ENCODE measurements around the gene HSH2D. TPM values are rescaled to one million over a fixed set of nuclear protein-coding genes. Genes with fewer than 3 reads are reported as not detected.
"Not testable (repeated sequence)": the region's sequence is repeated elsewhere in the genome, so short reads cannot be mapped to it uniquely, and the experiment has no call there.

HSH2D gene
- total RNA-seq, 1 experiment from 2014 or later: 11.1 TPM

DNA sequence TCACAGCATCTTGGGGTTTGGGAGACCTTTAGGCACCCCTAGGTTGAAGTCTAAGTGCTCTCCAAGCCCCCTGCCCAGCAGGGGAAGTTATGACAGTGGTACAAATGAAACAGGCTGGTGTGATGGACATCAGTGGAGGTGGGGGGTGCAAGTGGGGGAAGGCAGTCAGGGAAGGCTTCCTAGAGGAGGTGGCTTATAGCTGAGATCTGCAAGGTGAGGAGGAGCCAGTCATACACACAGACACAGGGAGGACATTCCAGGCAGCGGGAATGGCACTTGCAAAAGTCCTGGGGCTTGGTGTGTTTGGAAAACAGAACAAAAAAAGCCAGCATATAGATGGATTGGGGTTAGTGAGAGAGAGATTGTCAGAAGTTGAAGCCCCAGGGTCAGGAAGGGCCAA is 11.6 kb downstream of the HSH2D start:
- DNase-seq (ENCODE audit: low read depth): no peak

DNA sequence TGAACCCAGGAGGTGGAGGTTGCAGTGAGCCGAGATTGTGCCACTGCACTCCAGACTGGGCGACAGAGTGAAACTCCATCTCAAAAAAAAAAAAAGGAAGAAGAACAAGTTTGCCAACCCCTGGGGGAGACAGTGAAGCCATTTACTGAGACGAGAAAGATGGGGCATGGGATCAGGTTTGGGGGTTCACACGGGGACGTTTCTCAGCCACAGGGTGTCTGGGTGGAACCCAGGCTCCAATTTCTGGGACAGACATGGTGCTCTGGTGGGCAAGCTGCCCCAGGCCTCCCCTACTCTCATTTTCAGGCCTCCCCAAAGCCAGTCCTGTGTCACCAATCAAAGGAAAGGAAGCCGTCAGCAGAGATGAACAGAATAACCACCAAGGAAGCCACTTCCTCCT is 13.4 kb downstream of the HSH2D start:
- no peak for DNase-seq (ENCODE audit: low read depth)

DNA sequence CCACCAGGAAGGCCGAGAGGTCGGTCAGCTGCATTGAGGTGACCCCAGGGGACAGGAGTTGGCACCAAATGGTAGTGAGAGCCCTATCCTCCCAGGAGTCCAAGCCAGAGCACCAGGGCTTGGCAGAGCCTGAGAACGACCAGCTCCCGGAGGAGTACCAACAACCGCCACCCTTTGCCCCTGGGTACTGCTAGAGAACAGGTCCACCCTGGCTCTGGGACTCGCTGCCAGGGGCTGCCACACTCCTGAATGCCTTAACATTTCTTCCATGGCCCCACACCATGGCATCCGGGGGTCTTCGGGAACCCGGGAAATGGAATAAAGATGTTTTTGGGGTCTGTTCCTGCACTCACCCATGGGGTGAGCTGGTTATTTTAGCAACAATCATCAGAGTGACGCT is 14.1 kb downstream of the HSH2D start:
- no peak for DNase-seq (ENCODE audit: low read depth)

DNA sequence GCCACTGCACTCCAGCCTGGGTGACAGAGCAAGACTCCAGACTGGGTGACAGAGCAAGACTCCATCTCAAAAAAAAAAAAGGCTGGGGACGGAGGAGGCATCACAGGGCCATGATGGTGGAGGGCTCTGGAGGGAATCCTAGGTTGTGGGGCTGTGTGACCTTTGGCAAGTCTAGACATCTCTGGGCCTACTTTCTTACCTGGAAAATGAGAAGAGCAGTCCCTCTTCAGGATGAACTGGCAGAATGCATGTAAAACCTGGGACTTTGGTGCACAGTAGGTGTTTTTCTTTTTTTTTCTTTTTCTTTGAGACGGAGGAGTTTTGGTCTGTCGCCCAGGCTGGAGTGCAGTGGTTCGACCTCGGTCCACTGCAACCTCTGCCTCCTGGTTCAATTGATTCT is 16.2 kb downstream of the HSH2D start:
- no peak for DNase-seq (ENCODE audit: low read depth)

DNA sequence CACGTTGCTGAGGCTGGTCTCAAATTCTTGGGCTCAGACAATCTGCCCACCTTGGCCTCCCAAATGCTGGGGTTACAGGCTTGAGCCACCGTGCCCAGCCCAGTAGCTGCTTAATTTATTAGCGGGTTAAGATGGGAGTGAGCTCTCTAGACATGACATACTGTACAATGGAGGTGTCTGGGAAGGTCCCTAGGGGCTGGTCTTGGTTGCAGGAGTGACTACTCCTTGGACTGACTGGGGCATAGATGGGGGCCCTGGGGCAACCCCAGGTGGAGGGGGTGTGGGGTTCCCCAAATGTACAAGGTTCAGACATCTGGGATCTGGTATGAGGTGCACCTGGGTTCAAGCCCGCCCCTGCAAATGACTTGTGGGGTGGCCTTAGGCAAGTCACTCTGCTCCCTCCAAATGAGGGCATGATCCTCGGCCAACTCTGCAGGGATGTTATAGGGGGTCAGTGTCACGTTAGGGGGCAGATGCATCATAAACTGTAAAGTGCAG is 17.0 kb downstream of the HSH2D start:
- no peak for DNase-seq (ENCODE audit: low read depth)

DNA sequence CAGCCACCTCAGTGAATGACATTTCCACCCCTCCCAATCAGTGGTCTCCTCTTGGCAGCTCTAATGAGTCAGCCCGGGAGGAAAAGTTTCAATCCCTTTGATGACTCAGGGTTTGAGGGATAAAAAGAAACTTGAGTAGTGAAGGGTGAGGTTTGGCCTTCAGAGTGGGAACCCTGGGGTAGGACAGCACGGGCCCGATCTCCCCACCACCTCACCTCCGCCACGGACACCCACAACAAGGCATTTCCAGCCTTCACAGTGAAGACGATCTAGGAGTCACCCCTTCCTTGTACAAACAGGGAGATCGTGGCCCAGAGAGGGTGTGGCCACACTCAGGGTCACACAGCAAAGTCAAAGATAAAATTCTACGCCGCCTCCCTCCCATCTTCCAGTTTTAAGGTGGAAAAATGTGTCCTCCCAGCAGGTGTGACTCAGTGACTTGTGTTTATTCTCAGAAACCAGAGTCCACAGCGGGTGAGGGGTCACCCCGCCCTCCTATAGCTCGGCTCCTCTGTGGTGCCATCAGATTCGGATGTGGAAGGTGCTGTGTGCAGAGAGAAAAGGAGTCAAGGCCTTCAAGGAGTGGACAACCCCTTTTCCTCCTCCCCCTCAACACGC is 17.6 kb downstream of the HSH2D start:
- DNase-seq (ENCODE audit: low read depth): peak; percentile 97

DNA sequence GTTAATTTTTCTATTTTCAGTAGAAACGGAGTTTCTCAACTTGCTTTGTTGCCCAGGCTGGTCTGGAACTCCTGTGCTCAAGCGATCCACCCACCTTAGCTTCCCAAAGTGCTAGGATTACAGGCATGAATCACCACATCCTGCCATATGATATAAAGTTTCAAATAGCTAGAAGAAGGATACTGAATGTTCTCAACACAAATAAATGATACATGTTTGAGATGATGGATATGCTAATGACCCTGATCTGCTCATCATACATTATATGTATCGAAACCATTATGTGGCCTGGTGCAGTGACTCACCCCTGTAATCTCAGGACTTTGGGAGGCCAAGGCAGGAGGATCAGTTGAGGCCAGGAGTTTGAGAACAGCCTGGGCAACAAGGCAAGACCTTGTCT is 18.4 kb downstream of the HSH2D start:
- DNase-seq (ENCODE audit: low read depth): peak; percentile 92

DNA sequence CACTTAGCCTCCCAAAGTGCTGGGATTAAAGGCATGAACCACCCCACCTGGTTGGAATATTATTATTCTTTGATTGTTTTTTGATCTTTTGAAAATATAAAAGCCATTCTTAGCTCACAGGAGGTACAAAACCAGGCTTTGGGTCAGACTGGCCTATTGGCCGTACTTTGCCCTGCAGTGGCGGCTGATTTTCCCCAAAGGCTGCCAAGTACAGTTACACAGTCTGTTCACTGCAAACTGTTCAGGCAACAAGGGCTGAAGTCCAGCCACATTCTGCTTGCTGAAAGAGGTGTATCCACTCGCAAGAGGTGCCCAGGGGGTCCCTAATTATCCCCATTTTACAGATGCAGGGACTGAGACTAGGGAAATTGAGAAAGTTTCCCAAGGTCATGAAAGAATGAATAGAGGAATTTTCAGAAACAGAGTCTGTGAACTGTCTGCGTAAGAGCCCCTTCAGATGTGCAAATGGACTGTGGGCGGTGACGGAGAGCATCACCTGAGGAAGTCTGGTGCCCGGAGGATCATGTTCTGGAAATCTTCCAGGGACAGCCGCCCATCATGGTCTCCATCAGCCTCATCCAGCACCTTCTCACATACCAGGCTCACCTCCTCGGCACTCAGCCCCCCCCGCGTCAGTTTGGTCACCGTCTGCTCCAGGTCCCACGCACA is 20.9 kb downstream of the HSH2D start:
- no peak for DNase-seq (ENCODE audit: low read depth)

DNA sequence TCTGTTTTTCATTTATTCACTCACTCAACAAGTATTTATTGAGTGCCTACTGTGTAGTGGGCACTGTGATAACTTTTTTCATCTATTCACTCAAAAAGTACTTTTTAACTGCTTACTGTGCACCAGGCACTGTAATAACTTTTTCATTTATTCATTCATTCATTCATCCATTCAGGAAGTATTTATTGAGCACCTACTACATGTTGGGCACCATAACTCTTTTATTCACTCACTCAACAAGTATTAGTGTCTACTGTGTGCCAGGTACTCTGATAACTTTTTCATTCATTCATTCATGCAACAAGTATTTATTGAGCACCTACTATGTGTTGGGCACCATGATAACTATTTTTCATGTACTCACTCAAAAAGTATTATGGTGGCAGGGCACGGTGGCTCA is 22.9 kb downstream of the HSH2D start:
- DNase-seq (ENCODE audit: low read depth): no peak

DNA sequence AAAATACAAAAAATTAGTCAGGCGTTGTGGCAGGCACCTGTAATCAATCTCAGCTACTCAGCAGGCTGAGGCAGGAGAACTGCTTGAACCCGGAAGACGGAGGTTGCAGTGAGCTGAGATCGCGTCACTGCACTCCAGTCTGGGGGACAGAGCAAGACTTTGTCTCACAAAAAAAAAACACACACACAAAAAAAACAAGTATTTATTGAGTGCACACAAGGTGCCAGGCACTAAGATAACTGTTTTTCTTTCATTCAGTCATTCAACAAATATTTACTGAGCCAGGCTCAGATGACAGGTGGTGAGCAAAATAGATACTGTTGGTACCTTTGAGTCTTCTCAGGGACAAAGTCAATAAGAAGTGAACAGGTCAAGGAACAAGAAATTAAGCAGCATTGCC is 23.6 kb downstream of the HSH2D start:
- no peak for DNase-seq (ENCODE audit: low read depth)

DNA sequence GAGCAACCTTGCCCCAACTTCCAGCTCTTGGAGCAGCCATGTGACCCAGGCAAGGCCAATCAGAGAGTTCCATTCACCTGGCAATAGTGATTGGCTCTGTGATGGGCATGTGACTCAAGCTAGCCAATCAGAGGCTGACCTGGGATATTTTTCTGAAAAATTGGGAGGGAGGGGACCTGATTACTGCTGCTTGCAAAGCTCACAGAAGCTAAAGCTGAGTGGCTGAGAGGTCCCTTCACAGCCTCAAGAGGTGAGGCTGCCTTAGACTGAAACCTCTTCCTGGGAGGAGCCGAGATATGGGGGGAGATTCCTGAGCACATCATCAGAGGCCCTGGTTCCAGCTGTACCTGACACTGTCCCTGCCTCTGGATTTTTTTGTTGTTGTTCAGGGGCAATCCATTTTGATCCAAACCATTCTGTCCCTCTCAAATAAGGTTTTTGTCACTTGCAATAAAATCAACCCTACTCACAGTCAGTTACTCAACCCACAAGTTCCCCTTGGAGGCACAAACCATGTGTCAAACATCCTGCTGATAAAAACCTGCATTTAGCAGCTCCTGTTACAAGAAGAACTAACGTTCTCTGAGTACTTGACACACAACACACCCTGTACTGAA is 25.1 kb downstream of the HSH2D start:
- DNase-seq (ENCODE audit: low read depth): peak; percentile 61

DNA sequence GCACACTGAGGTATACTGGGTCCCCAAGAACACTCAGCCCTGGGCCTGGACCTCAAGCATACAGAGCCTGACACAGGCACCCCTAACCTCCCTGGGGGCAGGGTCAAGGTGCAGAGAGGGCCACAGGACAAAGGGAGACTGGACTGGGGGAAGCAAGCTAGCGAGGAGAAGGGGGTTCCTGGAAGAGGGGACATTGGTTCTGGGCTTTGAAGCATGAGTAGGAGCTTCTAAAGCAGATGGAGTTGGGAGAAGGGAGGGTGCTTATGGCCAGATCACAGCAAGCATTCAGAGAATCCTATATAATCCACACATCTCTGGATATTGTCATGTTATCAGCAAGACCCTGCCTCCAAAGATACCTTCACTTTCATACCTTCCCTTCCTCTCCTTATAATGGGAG is 26.6 kb downstream of the HSH2D start:
- DNase-seq (ENCODE audit: low read depth): no peak

DNA sequence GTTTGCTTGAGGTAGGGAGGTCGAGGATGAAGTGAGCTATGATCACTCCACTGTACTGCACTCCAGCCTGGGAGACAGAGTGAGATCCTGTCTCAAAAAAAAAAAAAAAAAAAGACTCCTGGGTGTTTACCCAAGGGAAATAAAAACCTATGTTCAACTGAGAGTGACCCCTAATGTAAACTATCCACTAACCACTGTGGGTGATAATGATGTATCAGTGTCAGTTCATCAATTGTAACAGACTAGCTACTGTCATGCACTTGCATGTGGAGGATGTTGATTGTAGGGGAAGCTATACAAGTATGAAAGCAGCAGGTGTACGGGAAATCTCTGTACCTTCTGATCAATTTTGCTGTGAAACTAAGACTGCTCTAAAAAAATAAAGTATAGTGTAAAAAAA is 32.5 kb downstream of the HSH2D start:
- DNase-seq (ENCODE audit: low read depth): no peak

DNA sequence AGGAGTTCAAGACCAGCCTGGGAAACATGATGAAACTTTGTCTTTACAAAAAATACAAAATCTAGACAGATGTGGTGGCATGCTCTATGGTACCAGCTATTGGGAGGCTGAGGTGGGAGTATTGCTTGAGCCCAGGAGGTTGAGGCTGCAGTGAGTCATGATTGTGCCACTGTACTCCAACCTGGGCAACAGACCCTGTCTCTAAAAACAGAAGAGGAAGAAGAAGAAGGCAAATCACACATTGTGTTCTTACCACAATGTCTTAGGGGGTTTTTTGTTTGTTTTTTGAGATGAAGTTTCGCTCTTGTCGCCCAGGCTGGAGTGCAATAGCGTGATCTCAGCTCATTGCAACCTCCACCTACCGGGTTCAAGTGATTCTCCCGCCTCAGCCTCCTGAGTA is 35.4 kb downstream of the HSH2D start:
- not testable (repeated sequence) for DNase-seq (ENCODE audit: low read depth)

DNA sequence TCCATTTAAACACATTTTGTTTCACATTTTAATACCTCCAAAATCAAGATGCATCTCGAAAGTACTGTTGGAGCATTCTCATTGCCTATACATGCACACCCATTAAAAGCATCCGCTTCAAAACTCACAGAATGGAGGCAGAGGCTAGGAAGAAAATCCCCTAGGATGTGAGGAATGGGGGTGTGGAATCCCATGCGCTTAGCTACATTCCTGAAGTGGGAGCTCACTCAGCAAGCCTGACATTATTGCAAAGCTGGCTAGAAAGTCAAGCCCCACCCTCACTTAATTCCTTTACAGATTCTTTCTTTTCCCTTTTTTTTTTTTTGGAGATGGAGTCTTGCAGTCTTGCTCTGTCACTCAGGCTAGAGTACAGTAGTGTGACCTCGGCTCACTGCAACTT is 37.1 kb downstream of the HSH2D start:
- DNase-seq (ENCODE audit: low read depth): peak; percentile 62

DNA sequence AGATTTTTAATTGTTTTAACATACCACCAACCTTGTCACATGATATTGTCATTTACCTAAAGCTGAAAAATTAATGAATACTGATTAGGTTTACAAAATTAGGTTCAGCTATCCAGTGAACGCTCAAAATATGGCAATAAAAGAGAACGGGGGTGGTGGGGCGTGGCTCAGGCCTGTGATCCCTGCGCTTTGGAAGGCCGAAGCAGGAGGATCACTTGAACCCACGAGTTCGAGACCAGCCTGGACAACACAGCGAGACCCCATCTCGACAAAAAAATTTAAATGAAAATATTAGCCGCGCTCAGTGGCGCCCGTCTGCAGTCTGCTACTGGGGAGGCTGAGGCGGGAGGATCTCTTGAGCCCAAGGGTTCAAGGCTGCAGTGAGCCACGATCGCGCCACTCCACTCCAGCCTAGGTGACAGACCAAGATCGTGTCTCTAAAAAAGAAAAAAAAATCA is 41.2 kb downstream of the HSH2D start:
- no peak for DNase-seq (ENCODE audit: low read depth)

DNA sequence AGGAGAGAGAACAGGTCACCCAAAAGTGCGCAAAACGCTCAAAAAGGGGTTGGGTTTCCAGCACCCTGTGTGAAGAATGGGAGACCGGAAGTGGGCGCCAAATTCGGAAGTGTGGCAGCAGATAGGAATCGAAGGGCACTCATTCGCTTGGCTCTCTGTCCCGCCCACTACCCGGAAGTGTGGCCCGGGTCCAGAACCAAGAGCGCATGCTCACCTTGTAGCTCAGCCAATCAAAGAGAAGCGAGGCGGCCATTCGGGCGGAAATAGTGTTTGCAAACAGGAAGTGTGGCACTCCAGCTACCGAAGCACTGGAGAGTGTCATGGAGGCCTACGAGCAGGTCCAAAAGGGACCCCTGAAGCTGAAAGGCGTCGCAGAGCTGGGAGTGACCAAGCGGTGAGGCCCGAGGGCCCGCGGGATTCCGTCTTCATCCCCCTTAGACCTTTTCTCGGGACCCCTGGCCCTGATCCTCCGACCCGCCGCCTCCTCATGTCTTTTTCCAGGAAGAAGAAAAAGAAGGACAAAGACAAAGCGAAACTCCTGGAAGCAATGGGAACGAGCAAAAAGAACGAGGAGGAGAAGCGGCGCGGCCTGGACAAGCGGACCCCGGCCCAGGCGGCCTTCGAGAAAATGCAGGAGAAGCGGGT is 41.8 kb downstream of the HSH2D start, which contains the start of gene FAM32A:
Gene FAM32A (plus strand): TSS at position 288 of the 645 bp plus-strand sequence. CDS start 33 bp downstream, at position 321.
- DNase-seq (ENCODE audit: low read depth): peak; percentile 99

DNA sequence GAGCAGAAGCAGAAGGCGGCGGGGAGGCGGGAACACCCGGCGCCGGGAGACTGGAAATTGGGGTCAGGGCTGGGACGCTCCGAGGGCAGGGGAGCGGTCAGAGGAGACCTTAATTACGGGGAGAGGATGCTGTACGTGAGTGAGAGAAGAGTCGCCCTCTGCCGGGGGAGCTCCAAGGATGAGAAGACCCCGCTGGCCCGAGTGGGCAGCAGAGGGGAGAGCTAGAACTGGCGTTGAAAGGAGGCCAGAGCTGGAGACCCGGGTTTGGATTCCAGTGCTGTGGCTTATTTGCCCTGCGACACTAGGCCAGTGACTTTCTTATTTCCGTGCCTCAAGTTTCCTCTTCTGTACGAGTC is 42.3 kb downstream of the HSH2D start:
- DNase-seq (ENCODE audit: low read depth): peak; percentile 43

DNA sequence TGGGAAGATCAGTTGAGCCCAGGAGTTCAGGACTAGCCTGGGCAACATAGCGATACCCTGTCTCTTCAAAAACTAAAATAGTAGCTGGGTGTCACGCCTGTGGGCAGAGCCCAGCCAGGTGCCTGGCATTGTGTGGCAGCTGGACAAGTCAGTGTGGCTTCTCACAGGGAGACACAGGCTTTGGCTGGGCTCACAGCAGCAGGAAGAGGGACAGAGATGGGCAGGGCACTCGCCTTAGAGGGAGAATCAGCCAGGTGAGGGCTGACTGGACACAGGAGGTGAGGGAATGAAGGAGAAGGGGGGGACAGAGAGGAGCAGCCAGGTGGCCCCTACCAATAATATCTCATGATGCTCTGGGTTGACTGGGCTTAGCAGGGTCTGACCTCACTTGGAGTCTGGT is 45.0 kb downstream of the HSH2D start:
- no peak for DNase-seq (ENCODE audit: low read depth)

DNA sequence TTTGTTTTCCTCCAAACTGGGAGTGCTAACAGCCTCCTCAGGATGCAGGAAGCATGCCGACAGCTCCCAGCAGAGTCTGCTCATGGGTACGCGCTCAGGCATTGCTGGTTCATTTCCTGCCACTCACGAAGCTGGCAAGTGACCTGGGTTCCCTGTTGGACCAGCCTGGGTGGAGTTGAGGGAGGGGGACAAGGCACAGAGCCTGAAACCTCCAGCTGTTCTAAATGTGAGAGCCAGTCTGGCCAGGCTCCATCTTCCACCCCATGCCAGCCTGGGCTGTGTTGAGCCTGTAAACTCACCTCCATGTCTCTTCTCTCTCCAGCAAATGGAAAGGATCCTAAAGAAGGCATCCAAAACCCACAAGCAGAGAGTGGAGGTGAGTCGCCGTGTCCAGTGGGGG is 46.7 kb downstream of the HSH2D start:
- no peak for DNase-seq (ENCODE audit: low read depth)

DNA sequence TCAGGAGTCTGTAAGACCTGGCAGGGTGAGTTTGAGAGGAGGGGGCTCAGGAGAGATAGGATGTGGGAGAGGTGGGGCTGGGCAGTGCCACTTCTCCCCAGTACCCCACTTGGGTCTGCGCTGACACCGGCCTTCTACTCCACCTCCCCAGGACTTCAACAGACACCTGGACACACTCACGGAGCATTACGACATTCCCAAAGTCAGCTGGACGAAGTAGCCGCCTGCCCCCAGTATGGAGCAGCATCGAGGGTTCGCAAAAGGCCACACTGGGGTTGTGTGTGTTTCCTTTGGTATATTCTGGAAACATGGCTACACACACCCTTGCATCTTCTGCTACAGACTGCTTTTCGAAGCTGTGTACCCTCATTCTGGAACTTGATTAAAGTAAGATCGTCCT is 47.3 kb downstream of the HSH2D start:
- no peak for DNase-seq (ENCODE audit: low read depth)

DNA sequence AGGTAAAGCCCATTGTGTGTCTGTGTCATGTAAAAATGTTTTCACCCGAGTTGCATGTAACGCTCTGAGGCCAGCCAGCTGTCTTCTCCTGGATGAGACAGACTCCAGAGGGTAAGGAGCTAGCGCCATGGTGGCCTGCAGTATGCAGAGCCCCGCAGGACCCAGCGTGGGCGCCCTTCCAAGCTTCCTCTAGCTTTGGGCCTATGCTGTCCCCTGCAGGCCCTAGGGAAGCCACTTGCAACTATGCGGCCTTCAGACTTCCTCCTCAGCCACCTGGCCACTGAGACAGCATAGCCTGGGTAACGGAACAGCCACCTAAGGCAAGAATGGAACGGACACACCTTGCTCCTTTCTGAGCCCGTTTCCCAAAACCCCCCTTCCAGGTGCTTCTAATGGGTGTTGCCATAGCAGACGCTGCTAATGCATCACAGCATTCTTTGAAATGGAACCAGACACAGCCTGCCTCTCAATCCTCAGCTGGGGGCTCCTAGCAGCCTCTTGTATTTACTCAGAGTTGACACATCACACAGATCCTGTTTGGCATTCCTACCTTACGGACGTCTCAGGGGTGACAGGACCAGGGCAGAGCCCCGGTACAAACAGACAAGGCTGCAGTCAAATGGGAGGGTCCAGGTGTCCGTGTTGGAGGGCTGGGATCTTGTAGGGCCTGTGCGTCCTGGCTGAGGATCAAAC is 47.9 kb downstream of the HSH2D start:
- DNase-seq (ENCODE audit: low read depth): no peak
